GM12873 (cell line): ENCODE data around the gene PAM.

Experiments used
- CTCF ChIP-seq: IDR thresholded peaks from 2 replicates; pipeline ENCODE4 v1.5.1; 2012; ENCODE audit warnings: low read depth, mild to moderate bottlenecking, moderate library complexity, low read length, control low read depth; ENCODE audit not compliant: insufficient read depth; ENCODE audit errors: missing control alignments

The PAM gene

GRCh38 chr5:102889033-102889432 is 133.9 kb downstream of the PAM start:
- no peak for TF ChIP-seq CTCF

GRCh38 chr5:102890133-102890532 is 135.0 kb downstream of the PAM start:
- no peak for TF ChIP-seq CTCF

GRCh38 chr5:102891175-102891574 is 136.1 kb downstream of the PAM start:
- no peak for TF ChIP-seq CTCF

GRCh38 chr5:102893942-102894341 is 138.8 kb downstream of the PAM start:
- TF ChIP-seq CTCF: no peak

- no peak for TF ChIP-seq CTCF
Observed at GRCh38 chr5:102895234-102895633, 140.1 kb downstream of the PAM start.

GRCh38 chr5:102895976-102896375 is 140.9 kb downstream of the PAM start:
- TF ChIP-seq CTCF: no peak

- no peak for TF ChIP-seq CTCF
Observed at GRCh38 chr5:102901424-102902134, 146.5 kb downstream of the PAM start.
